Bronchial epithelial cell (primary cell): ENCODE measurements around the gene JMJD6. TPM values are rescaled to one million over a fixed set of nuclear protein-coding genes. Genes with fewer than 3 reads are reported as not detected.
"Not testable (repeated sequence)": the region's sequence is repeated elsewhere in the genome, so short reads cannot be mapped to it uniquely, and the experiment has no call there.

Source experiments
- DNase-seq: peaks from one replicate; pipeline ENCODE4 v3.0.0-alpha.2; 2010; ENCODE audit warnings: low read depth
- FAIRE-seq: peaks from 2 replicates; lab custom pipeline; 2011; peaks lifted over from hg19 to GRCh38; lab: Jason Lieb, UNC
- H3K27me3 ChIP-seq: 2 replicates; pipeline ENCODE4 v1.5.1; 2011; ENCODE audit warnings: low read length; ENCODE audit not compliant: control insufficient read depth, insufficient read depth
- H3K36me3 ChIP-seq: 2 replicates; pipeline ENCODE4 v1.5.1; 2011; ENCODE audit warnings: low read length; ENCODE audit not compliant: control insufficient read depth, insufficient read depth
- H3K4me3 ChIP-seq: 2 replicates; pipeline ENCODE4 v1.5.1; 2011; ENCODE audit warnings: mild to moderate bottlenecking, low read depth, low read length, control low read depth
- CTCF ChIP-seq: IDR thresholded peaks from 2 replicates; pipeline ENCODE4 v1.5.1; 2011; ENCODE audit warnings: mild to moderate bottlenecking, moderate library complexity, low read length, control low read depth, inconsistent platforms; ENCODE audit not compliant: insufficient read depth, severe bottlenecking
- total RNA-seq: library from RNA; depleted of rRNA; stranded (reverse); fragments of >200 nt; gene quantifications from 2 replicates; pipeline ENCODE4 v1.2.1, GENCODE V29; 2014

Gene JMJD6
- total RNA-seq, 1 donor from 2014 or later, result 16.6 TPM

DNA sequence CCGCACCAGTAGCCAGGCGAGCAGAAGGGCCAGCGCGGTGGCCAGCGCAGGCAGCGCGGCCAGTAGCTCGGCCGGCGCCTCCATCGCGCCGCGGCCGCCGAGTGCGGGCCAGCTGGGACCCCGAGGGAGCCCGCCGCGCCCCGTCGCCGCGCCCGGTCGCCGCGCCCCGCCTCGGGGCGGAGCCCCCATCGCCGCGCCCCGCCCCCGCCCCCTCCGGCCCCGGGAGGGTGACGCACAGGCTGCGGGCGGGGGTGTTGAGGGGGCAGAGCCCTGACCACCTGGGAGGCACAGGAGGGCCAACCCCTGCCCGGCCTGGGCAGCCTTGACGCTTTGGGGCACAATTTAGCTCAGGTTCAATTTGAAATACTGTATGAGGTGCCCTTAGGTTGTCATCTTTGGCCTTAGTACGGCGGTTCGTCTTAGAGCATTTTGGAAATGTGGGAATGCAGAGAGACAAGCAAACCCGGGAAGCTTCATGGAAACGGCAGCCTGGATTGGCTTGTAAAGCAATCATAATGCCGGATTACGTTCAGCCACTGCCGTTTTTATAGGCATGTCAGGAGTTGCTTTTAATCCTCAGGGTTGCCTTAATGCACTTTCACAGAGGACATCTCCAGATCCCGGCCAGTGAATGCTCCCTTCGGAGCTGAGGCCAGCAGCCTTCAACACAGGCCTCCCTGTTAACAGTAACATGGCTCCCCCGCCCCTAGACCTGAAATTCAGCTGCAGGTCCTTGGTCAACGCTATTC is 15.4 kb downstream of the JMJD6 start, which contains the start of gene MXRA7:
TSS of gene MXRA7 (minus strand) at position 103 of the 749 bp plus-strand sequence. CDS start at position 84, 19 bp downstream.
- peak; percentile 37 for DNase-seq
- no peak for TF ChIP-seq CTCF
- Histone ChIP-seq H3K4me3 (peak within 1 kb of the TSS; percentile 60), H3K27me3 (no peaks in the 10 kb centered on the region), H3K36me3 (peaks cover 1% of the 10 kb centered on the region)
- FAIRE-seq, result no peak

GRCh38 chr17:76709951-76710862 is 16.2 kb downstream of the JMJD6 start:
- peak overlapping the region; percentile 60 for H3K4me3 ChIP-seq
- not testable (repeated sequence) for DNase-seq, H3K27me3 ChIP-seq, H3K36me3 ChIP-seq, FAIRE-seq

- Histone ChIP-seq H3K4me3 (peak overlapping the region; percentile 60), H3K27me3 (no peaks in the 10 kb centered on the region), H3K36me3 (peaks cover 1% of the 10 kb centered on the region)
- TF ChIP-seq CTCF, result no peak
- no peak for FAIRE-seq
- DNase-seq, result peak; percentile 84
Observed at GRCh38 chr17:76709077-76709950, 17.1 kb downstream of the JMJD6 start.

GRCh38 chr17:76707985-76708807 is 18.2 kb downstream of the JMJD6 start:
- peak; percentile 38 for TF ChIP-seq CTCF
- FAIRE-seq (no peak), DNase-seq (no peak)
- H3K27me3 ChIP-seq, result no peaks in the 10 kb centered on the region
- H3K4me3 ChIP-seq, result no peak overlapping the region
- no peaks in the 10 kb centered on the region for H3K36me3 ChIP-seq

DNA sequence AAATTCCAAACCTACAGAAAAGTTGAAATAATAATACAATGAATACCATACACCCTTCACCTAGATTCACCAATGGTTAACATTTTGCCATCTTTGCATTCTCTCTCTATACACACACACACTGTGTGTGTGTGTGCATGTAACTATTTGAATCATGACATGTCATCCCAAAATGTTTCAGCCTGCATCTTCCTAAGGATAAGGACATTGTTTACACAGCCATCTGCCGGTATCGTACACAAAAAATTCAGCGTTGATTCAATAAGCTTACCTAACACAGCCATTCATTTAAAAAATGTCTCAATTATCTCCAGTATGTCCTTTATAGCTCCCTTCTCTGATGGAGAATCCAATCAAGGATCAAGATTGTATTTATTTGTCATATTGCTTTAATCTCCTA is 19.6 kb downstream of the JMJD6 start:
- Histone ChIP-seq H3K4me3 (no peak overlapping the region), H3K36me3 (no peaks in the 10 kb centered on the region), H3K27me3 (no peaks in the 10 kb centered on the region)
- FAIRE-seq (no peak), DNase-seq (no peak)
- no peak for TF ChIP-seq CTCF
